HG03039 (cell line): ENCODE data around the gene LAT.
"Not testable (repeated sequence)": the region's sequence is repeated elsewhere in the genome, so short reads cannot be mapped to it uniquely, and the experiment has no call there.

Experiments
- ATAC-seq: cut with Tn5 transposase; IDR thresholded peaks from one replicate; pipeline ENCODE4 v1.9.1; 2021; ENCODE audit warnings: mild to moderate bottlenecking, moderate library complexity; ENCODE audit not compliant: unreplicated experiment

Gene LAT

DNA sequence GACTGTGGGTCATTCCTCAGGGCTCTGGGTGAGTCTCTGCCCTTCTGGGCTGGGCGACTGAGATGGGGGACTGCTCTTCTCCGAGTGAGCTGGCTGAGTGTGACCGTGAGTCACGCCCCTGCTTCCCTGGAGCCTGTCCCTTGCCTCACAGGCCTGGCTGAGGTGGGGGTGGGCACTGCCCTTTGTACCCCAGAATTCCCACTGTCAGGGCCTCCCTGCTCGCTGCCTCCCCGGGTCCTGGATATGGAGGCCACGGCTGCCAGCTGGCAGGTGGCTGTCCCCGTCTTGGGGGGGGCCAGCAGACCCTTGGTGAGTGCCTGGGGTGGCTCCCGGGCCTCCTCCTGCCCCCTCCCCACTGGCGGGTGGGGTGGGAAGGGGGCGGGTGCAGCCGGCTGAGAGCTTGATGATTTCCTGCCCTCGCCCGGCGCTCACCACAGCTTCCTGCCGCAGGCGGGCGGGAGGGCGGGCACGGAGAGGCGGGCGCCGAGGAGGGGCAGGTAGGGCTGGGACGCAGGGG lies at the start of gene LAT:
Gene LAT, plus strand, starts transcription at position 434 of the 517 bp plus-strand sequence. CDS start 366 bp downstream, outside the sequence.
- ATAC-seq, result no peak

DNA sequence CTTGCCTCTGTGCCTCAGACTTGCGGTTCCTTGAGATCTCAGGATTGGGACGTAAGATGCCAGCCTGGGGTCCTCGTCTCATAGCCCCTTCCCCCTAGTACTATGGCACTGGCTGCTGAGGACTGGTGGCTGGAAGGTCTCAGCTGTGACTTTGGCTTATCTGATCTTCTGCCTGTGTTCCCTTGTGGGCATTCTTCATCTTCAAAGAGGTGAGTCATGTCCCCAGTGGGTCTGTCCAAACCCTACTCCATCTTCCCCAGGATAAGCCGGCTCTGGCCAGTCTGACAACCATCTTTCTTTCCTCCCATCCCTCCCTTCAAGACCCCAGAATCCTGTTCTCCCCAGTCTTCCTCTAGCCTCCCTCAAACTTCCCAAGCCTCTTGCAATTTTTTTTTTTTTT lies 49.5 kb upstream of the LAT start:
- no peak for ATAC-seq

DNA sequence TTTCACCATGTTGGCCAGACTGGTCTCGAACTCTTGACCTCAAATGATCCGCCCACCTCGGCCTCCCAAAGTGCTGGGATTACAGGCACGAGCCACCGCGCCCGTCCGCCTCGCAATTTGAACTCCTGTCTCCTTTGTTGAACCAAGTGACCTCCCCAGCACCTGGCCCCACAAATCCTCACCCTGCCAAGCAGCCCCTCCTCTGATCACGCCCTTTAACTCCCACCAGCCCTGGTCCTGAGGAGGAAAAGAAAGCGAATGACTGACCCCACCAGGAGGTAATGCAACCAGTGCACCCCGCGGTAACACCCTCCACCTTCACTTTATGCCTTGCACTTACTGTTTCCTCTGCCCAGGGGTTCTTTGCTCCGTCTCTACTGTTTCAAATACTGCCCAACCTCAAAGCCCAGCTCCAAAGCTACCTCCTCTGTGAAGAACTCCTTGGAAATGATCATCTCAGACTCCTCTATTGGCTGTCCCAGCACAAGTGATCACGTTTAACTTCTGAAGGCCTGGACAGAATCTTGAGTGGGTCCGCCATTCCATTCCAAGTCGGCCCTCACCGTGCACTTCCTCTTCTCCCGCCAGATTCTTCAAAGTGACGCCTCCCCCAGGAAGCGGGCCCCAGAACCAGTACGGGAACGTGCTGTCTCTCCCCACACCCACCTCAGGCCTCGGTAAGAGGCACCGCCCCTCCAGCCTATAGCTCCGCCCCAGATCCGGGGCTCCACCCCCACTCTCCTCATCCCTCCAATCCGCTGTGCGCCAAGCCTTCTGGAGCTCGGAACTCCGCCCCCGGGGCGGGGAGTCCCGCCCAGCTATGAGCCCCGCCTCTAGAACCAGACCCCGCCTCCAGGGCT lies 48.7 kb upstream of the LAT start:
- peak; percentile 57 for ATAC-seq

DNA sequence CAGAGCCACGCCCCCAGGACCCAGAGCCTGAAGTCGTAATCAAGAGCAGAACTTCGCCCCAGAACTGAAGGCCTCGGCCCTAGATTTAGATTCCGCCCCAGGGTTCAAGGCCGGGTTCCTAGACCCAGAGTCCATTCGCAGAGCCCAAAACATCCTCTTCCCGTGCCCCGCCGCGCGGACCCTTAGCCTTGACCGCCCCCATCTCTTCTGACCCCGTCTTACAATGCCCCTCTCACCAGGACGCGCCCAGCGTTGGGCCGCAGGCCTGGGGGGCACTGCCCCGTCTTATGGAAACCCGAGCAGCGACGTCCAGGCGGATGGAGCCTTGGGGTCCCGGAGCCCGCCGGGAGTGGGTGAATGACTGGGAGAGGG lies 48.1 kb upstream of the LAT start:
- ATAC-seq, result no peak

DNA sequence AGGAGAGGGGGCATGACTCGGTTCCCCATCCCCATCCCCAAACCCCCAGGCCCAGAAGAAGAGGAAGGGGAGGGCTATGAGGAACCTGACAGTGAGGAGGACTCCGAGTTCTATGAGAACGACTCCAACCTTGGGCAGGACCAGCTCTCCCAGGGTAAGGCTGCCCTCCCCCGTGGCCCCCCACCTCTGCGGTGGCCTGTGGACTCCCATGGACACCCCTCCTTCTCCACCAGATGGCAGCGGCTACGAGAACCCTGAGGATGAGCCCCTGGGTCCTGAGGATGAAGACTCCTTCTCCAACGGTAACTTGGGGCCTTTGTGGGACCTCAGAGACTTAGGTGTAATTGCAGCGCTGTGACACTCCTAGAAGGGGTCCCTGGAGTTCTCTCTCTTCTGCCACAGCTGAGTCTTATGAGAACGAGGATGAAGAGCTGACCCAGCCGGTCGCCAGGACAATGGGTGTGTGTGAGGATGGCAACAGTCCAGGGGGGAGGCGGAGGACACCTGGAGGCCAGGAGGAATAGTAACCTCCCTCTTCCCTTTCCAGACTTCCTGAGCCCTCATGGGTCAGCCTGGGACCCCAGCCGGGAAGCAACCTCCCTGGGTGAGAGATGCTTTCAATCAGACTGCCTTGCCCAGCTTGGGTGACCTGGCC lies 47.5 kb upstream of the LAT start:
- no peak for ATAC-seq

- ATAC-seq, result no peak
Measured at GRCh38 chr16:28938721-28939120, 46.1 kb upstream of the LAT start.

- not testable (repeated sequence) for ATAC-seq
Measured at GRCh38 chr16:28939825-28940224, 45.0 kb upstream of the LAT start.

GRCh38 chr16:28943281-28943680 lies 41.6 kb upstream of the LAT start:
- ATAC-seq, result no peak

DNA sequence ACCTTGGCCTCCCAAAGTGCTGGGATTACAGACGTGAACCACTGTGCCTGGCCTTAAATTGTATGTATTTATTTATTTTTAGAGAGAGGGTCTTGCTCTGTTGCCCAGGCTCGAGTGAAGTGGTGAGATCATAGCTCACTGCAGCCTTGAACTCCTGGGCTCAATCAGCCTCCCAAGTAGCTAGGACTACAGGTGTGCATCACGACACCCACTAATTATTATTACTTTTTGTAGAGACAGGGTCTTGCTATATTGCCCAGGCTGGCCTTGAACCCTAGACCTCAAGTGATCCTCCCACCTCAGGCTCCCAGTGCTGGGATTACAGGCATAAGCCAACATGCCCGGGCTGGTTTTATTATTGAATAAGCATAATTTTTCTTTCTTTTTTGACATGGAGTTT lies 38.2 kb upstream of the LAT start:
- no peak for ATAC-seq

- ATAC-seq, result peak; percentile 89
Measured at GRCh38 chr16:28950648-28951409, 34.0 kb upstream of the LAT start, which contains the start of gene NFATC2IP. Gene NFATC2IP (plus strand): TSS chr16:28950937. CDS start chr16:28951012, 75 bp downstream.

GRCh38 chr16:28951410-28951943 lies 33.4 kb upstream of the LAT start:
- peak; percentile 5 for ATAC-seq

GRCh38 chr16:28958216-28958615 lies 26.6 kb upstream of the LAT start:
- no peak for ATAC-seq

GRCh38 chr16:28958836-28959235 lies 26.0 kb upstream of the LAT start:
- ATAC-seq, result no peak

DNA sequence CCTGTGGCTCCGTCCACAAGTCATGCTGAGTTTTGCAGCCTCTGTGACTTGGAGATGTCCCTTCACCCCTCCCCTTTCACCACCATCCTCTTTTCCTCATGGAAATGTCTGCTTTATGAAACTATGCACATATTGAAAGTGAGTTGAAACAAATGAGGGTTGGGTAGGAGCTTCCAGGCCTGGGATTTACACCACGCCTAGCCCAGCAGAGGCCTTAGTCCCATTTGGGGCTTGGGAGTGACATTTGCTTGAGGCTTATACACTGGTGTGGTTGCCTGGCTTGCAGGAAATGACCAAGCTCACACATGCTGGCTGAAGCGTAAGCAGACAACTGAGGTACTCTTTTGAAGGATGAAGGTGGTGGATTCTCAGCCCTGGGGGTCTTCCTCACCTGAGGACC lies 20.8 kb upstream of the LAT start:
- no peak for ATAC-seq

DNA sequence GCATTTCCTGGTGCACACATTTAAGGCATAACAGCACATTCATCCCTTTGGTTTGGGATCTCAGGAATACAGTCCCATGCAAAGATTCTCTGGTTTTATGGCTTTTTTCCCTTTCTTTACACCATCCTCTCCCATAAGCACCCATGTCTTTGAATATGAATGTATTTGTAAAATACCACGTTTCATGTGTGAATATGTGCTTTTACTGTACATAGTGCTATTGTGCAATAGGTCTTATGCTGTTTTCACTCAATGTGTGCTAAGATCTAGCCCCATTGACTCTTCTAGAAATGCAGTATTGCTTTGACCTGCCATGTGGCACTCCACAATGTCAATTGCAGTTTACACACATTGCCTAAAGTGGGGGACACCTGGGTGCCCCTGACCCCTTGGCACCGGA lies 20.4 kb upstream of the LAT start:
- no peak for ATAC-seq

DNA sequence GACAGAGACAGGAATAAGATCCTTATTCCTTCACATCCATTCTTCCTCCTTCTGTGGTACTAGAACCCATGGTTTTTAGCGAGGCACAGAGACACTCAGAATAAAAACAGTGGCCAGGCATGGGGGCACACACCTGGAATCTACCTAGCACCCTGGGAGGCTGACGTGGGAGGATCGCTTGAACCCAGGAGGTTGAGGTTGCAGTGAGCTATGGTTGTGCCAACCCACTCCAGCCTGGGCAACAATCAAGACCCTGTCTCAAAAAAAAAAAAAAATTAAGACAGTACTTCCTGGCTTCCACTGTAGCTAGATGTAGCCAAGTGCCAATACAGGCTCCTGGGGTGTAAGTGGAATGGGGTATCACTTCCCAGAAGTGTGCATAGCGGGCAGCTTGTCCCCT lies 17.7 kb upstream of the LAT start:
- no peak for ATAC-seq

- ATAC-seq, result not testable (repeated sequence)
Measured at GRCh38 chr16:28969696-28970095, 15.2 kb upstream of the LAT start.

DNA sequence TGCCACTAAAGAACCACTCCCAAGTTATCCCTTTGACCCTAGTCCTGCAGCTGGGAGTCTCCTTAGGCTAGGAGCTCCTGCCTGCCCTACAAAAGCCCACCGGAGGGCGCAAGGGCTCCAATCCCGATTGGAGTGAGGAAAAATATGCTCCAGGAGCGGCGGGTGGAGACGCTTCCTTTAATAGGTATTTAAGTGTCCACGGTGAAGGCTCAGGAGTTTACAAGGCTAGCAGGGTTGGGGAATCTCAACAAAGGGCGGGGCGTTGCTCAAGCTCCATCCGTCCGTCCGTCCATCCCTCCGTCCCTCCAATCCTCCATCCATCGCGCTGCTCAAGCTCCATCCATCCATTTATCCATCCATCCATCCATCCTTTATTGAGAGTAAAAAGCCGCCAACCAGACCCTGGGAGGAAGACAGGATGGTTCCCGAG lies 10.8 kb upstream of the LAT start:
- ATAC-seq, result no peak

GRCh38 chr16:28974437-28975157 lies 10.3 kb upstream of the LAT start, which contains the start of gene SPNS1:
Gene SPNS1 (plus strand): TSS chr16:28974778. CDS start chr16:28975152, 374 bp downstream.
- ATAC-seq, result peak; percentile 89

DNA sequence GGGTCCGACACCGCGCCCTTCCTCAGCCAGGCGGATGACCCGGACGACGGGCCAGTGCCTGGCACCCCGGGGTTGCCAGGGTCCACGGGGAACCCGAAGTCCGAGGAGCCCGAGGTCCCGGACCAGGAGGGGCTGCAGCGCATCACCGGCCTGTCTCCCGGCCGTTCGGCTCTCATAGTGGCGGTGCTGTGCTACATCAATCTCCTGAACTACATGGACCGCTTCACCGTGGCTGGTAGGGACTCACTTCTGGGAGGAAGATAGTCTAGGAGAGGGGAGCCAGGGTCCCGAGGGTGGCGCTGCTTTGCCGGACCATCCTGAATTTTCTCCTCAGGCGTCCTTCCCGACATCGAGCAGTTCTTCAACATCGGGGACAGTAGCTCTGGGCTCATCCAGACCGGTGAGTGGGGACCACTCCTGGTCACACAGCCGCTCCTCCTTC lies 9.7 kb upstream of the LAT start:
- ATAC-seq, result peak; percentile 24
